WTC11 (cell line): Measurements from ENCODE around the gene TUBD1. TPM values are rescaled to one million over a fixed set of nuclear protein-coding genes. Genes with fewer than 3 reads are reported as not detected.

Source experiments
- ATF6 ChIP-seq: sonication (generic); formaldehyde crosslinking; IDR thresholded peaks from 2 replicates; pipeline ENCODE4 v1.8.1; 2023; ENCODE audit warnings: mild to moderate bottlenecking, missing genetic modification reagents
- KAT7 ChIP-seq: sonication (generic); formaldehyde crosslinking; IDR thresholded peaks from 2 replicates; pipeline ENCODE4 v1.8.1; 2023; ENCODE audit warnings: missing genetic modification reagents, mild to moderate bottlenecking, borderline replicate concordance
- MYBL2 ChIP-seq: sonication (generic); formaldehyde crosslinking; IDR thresholded peaks from 2 replicates; pipeline ENCODE4 v1.8.1; 2023; ENCODE audit warnings: mild to moderate bottlenecking, moderate library complexity, missing genetic modification reagents
- NR1H2 ChIP-seq: sonication (generic); formaldehyde crosslinking; IDR thresholded peaks from 2 replicates; pipeline ENCODE4 v1.9.0; 2021; ENCODE audit warnings: mild to moderate bottlenecking, moderate library complexity, missing genetic modification reagents
- OVOL2 ChIP-seq: fragments of 250-450 bp; sonication (Bioruptor Pico); IDR thresholded peaks from 2 replicates; pipeline ENCODE4 v1.9.0; 2021; ENCODE audit warnings: mild to moderate bottlenecking, borderline replicate concordance
- PRDM15 ChIP-seq: sonication (generic); formaldehyde crosslinking; IDR thresholded peaks from 2 replicates; pipeline ENCODE4 v1.8.0; 2022; ENCODE audit warnings: missing genetic modification reagents
- ZBTB21 ChIP-seq: sonication (generic); formaldehyde crosslinking; IDR thresholded peaks from 2 replicates; pipeline ENCODE4 v1.8.1; 2023; ENCODE audit warnings: mild to moderate bottlenecking, missing genetic modification reagents, borderline replicate concordance
- ZNF138 ChIP-seq: sonication (generic); formaldehyde crosslinking; conservative IDR thresholded peaks from 2 replicates; pipeline ENCODE4 v1.8.1; 2022; ENCODE audit warnings: mild to moderate bottlenecking, moderate library complexity, missing genetic modification reagents
- ZNF219 ChIP-seq: sonication (generic); formaldehyde crosslinking; IDR thresholded peaks from 2 replicates; pipeline ENCODE4 v1.8.0; 2023; ENCODE audit warnings: missing genetic modification reagents, mild to moderate bottlenecking, borderline replicate concordance
- ZNF396 ChIP-seq: fragments of 250-450 bp; sonication (Bioruptor Pico); IDR thresholded peaks from 2 replicates; pipeline ENCODE4 v1.8.0; 2021; ENCODE audit warnings: mild to moderate bottlenecking, moderate library complexity, borderline replicate concordance
- ZNF425 ChIP-seq: fragments of 250-450 bp; sonication (Bioruptor Pico); conservative IDR thresholded peaks from 2 replicates; pipeline ENCODE4 v1.9.0; 2021; ENCODE audit warnings: mild to moderate bottlenecking
- total RNA-seq: library from RNA; stranded (reverse); gene quantifications from 3 replicates; pipeline ENCODE4 v1.2.3, GENCODE V29; 2021
- TF ChIP-seq, protein P1 (sequence below): fragments of 250-450 bp; sonication (Bioruptor Pico); IDR thresholded peaks from 2 replicates; pipeline ENCODE4 v1.9.0; 2021; ENCODE audit warnings: mild to moderate bottlenecking
- TF ChIP-seq, protein P2 (sequence below): sonication (generic); formaldehyde crosslinking; IDR thresholded peaks from 2 replicates; pipeline ENCODE4 v1.8.1; 2023; ENCODE audit warnings: mild to moderate bottlenecking, moderate library complexity, missing genetic modification reagents
- TF ChIP-seq, protein P3 (sequence below): sonication (generic); formaldehyde crosslinking; conservative IDR thresholded peaks from 2 replicates; pipeline ENCODE4 v1.8.1; 2022; ENCODE audit warnings: mild to moderate bottlenecking, missing genetic modification reagents

The TUBD1 gene
- total RNA-seq, 1 experiment from 2014 or later = 12.0 TPM

GRCh38 chr17:59858167-59858816 lies 34.5 kb downstream of the TUBD1 start (continued):
- TF ChIP-seq, protein P1, sequence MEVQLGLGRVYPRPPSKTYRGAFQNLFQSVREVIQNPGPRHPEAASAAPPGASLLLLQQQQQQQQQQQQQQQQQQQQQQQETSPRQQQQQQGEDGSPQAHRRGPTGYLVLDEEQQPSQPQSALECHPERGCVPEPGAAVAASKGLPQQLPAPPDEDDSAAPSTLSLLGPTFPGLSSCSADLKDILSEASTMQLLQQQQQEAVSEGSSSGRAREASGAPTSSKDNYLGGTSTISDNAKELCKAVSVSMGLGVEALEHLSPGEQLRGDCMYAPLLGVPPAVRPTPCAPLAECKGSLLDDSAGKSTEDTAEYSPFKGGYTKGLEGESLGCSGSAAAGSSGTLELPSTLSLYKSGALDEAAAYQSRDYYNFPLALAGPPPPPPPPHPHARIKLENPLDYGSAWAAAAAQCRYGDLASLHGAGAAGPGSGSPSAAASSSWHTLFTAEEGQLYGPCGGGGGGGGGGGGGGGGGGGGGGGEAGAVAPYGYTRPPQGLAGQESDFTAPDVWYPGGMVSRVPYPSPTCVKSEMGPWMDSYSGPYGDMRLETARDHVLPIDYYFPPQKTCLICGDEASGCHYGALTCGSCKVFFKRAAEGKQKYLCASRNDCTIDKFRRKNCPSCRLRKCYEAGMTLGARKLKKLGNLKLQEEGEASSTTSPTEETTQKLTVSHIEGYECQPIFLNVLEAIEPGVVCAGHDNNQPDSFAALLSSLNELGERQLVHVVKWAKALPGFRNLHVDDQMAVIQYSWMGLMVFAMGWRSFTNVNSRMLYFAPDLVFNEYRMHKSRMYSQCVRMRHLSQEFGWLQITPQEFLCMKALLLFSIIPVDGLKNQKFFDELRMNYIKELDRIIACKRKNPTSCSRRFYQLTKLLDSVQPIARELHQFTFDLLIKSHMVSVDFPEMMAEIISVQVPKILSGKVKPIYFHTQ (CRISPR knock-in tag) = no peak
- no peak for TF ChIP-seq ZNF396 (CRISPR knock-in tag)
- TF ChIP-seq PRDM15 (CRISPR knock-in tag) = no peak
- TF ChIP-seq ZNF219 (CRISPR knock-in tag) = no peak
- TF ChIP-seq ZBTB21 (CRISPR knock-in tag) = no peak
- TF ChIP-seq OVOL2 (CRISPR knock-in tag) = no peak
- TF ChIP-seq NR1H2 (CRISPR knock-in tag) = no peak
- TF ChIP-seq, protein P2, sequence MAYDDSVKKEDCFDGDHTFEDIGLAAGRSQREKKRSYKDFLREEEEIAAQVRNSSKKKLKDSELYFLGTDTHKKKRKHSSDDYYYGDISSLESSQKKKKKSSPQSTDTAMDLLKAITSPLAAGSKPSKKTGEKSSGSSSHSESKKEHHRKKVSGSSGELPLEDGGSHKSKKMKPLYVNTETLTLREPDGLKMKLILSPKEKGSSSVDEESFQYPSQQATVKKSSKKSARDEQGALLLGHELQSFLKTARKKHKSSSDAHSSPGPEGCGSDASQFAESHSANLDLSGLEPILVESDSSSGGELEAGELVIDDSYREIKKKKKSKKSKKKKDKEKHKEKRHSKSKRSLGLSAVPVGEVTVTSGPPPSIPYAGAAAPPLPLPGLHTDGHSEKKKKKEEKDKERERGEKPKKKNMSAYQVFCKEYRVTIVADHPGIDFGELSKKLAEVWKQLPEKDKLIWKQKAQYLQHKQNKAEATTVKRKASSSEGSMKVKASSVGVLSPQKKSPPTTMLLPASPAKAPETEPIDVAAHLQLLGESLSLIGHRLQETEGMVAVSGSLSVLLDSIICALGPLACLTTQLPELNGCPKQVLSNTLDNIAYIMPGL (CRISPR knock-in tag) = no peak
- TF ChIP-seq ZNF425 (CRISPR knock-in tag) = no peak
- no peak for TF ChIP-seq ZNF138 (CRISPR knock-in tag)
- TF ChIP-seq KAT7 (CRISPR knock-in tag) = no peak
- no peak for TF ChIP-seq MYBL2 (CRISPR knock-in tag)
- TF ChIP-seq, protein P3, sequence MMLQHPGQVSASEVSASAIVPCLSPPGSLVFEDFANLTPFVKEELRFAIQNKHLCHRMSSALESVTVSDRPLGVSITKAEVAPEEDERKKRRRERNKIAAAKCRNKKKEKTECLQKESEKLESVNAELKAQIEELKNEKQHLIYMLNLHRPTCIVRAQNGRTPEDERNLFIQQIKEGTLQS = no peak
- no peak for TF ChIP-seq ATF6 (CRISPR knock-in tag)
